Spleen (tissue), 7 donors: ENCODE data around the gene MAPK1.

ENCODE experiments used
- CTCF ChIP-seq, 11 experiments: fragments of 200-600 bp in 7 of 11; fragments of 450-650 bp in 4 of 11; sonication (generic) in 4 of 11; IDR thresholded peaks in 8 of 11; conservative IDR thresholded peaks in 3 of 11; 1 replicate in 7 of 11; 2 replicates in 4 of 11; pipeline versions ENCODE4 v1.4.0 to v1.8.0; 2016 to 2021; ENCODE audit warnings: antibody characterized with exemption in 11 of 11, inconsistent platforms in 4 of 11, mild to moderate bottlenecking in 1 of 11
- POLR2A ChIP-seq, 3 donors: fragments of 450-650 bp; IDR thresholded peaks; one replicate each; pipeline ENCODE4 v1.5.1; 2017; ENCODE audit warnings: antibody characterized with exemption in 3 of 3, mild to moderate bottlenecking in 1 of 3
- donor health status: DM: no; HTN: no; CAD: no; lungs with moderate emphysema.
- donor health status: DM: no; HTN: no; CAD: no.
- donor health status: DM: no; HTN: no; CAD: no.

DNA sequence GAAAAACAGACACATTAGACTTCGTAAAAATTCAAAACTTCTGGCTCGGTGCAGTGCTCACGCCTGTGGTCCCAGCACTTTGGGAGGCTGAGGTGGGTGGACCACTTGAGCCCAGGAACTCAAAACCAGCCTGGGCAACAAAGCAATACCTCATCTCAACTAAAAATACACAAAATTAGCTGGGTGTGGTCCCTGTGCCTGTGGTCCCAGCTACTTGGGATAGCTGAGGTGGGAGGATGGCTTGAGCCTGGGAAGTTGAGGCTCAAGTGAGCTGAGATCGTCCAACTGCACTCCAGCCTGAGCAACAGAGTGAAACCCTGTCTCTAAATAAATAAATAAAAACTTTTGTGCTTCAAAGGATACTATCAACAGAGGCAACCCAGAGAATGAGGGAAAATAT, 155.6 kb downstream of the MAPK1 start:
- no peak for TF ChIP-seq CTCF (IDR thresholded peaks at IDR 0.05 in 8 of 11, conservative IDR thresholded peaks at IDR 0.05 in 3 of 11)
- TF ChIP-seq POLR2A (IDR thresholded peaks at IDR 0.05) = no peak
